ENCODE data around the gene C17orf100.
A peak's percentile ranks its signal among the peaks of the same experiment; 100 is the strongest.
"Not testable (repeated sequence)": the region's sequence is repeated elsewhere in the genome, so short reads cannot be mapped to it uniquely, and the experiment has no call there.

The C17orf100 gene

DNA sequence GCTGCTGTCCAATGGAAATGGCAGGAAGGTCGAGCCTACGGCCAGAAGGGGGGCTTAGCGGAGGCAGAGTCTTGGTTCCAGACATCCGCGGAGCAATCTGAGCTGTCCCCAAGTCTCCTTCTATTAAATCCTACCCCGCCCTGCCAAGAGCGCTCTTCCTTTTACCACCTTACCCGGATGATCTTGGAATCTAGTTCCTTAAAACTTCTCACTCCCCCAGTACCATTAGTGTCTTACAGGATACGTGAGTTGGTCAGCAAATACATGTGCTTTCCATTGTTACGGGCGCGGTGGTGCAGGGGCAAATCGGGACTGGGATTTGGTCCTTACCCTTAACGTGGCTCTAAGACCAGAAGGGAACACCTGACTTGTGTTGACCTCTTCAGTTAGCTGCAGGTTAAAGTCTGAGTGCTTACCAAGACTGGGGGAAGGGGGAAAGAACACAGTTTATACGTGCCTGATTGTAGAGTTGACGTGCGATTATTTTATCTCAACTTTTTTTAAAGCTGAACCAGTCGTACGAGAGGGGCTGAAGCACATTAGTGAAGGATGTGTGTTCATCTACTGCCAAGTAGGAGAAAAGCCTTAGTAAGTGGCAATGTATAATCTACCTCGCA, 10.2 kb upstream of the C17orf100 start:
- DNase-seq, result peak in 1 of 5 experiments; percentile 31

DNA sequence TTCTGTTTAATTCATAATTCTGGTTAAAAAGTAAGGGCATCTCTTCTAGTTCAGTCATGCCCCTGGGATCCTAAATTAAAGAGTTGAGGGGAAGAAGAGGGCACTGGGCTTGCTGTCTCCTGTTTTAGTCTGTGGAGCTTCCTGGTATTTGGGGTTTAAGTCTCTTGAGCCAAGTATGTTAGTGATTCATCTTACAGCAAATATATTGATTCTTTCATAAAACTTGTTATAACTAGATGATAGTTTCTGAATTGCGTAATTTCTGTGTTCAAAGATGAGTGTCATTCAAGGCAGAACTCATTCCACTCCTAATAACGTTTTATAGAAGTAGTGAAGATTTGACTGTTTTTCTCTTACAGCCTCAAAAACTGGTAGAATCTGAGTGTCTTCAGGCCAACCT, 9.0 kb upstream of the C17orf100 start:
- DNase-seq, result peak in 1 of 5 experiments; percentile 34

DNA sequence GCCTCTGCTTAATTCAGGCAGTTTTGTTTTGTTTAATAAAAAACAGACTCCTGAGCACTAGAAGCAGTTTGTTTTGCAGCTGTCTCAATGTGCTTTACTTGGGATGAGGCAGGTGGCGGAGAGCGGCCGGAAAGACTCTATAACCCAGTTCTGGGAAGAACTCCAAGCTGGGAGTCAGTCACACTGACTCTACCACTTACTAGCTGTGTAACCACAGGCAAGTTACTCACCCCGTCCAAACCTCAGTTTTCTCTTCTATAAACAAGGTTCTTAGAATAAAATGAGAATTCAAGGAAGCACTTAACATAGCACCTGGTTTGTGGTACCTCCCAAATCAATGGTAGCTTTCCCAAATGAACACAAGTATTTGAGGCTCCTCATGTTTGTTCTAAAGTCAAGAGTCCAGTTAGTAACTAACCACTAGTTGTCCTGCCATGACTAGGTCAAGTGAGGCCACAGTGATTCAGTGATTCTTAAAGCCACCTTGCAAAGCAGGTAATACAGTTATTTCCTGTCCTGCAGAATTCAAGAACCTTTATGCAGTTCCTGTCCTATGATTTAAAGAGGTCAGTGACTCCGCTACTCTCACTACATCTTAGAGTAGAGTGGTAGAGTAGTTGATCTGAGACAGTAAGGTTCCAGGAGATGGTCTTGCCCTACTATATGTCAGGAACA, 8.0 kb upstream of the C17orf100 start:
- DNase-seq, result no peak

DNA sequence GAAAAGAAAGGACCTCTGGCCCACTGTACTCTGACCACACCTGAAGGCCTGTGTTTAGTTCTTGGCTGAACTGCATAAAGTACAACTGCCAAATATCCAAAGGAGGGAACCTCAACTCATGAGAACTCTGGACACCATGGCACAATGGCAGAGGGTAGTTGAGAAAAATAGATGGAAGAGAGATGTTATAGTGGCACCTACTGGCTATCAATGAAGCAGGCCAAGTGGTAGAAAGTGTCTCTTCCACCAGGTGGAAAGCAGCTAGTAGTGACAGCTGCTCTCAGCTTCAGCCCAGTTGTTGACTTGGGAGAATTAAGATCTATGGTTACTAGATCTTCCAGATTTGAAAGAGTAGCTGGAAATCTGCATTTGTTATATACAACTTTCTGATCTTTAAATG, 3.4 kb upstream of the C17orf100 start:
- peak in 1 of 5 experiments; percentile 46 for DNase-seq

DNA sequence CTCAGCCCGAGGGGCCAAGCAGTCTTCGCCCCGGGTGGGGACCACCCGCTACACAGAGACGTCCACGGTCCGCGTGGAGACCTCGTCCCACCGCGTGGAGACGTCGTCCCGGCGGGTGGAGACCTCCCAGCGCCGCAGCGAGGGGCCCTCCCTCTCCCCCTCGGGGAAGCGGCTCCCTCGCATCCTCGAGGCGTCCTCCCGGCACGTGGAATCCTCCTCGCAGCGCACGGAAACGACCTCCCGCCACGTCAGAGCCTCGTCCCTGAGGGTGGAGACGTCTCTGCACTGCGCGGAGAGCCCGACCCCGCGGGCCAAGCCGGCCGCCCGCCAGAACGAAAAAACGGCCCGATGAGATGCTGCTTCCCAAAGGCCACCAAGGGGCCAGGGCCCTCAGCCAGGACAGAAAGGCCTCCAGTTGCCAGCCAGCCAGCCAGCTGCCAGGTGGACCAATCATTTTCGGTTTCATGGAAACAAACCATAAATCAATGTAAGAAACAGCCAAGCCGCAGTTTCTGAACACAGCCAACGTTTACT, 424 bp downstream of the C17orf100 start:
- peak in 2 of 5 experiments; percentile 32 to 57 for DNase-seq

DNA sequence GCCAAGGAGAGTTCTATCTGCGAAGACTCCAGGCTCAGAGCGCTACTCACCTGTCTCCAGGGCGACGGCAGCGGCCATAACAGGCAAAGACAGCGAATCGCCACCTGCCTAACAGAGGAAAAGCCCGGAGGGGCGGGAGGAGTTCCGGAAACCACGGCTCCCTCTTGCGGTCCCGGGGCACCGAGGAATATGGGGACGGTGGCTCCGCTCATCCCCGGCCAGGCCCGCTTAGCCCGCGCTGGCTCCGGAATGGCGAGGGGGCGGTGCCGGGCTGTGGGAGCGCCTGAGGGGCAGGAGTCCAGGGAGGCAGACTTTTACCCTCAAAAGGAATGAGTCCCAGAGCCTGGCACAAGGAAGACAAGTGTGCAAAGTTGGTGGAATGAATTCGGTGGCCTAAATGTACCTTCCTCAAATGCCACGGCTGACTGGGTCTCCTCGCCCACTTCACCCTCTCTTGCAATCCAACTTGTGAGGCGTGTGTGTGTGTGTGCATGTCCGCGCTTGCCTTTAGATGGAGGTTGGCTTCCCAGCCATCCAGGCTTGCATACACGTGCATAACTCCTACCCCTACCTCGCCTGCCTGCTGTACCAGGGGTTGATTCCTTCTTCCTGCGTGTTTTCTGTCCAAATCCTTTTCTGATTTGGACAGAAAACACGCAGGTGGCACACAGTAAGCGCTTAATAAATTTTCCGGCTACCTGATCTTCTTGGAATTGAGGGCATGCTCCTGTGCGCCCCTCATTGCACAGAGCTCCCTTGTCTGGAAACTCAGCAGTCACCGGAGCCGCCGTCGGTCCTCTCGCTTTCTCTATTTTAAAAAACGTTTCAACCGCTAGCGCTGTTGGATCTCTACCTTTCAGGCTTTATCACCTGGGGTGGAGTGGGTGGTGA, 3.5 kb downstream of the C17orf100 start:
- DNase-seq, result no peak

DNA sequence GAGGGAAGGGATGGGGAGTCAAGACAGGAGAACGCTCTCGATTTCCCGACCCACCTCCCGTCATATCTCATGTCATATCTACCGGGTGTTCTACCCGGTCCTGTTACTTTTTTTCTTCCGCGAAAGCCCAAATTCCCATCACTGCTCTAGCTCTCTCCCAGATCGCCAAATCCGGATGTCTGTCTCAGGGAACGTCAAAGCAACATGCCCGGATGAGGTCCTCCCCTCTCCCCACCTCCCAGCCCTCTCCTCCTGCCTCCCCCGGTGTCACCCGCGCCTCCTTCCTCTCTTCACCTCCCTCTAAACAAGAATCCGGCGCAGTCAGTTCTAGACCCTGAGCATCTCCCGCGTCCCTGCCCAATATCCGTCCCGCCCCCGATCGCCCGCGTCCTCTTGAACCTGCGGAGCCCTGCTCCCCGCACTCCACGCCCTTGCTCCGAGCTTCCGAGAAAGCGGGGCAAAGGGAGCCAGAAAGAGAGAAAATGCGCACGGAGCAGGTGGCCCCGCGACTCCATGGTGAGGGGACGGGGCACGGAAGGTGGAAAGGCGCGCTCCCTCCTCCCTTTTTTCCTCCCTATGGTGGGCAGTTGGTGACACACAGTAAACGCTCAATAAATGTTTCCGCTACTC, 4.3 kb downstream of the C17orf100 start:
- not testable (repeated sequence) for DNase-seq

DNA sequence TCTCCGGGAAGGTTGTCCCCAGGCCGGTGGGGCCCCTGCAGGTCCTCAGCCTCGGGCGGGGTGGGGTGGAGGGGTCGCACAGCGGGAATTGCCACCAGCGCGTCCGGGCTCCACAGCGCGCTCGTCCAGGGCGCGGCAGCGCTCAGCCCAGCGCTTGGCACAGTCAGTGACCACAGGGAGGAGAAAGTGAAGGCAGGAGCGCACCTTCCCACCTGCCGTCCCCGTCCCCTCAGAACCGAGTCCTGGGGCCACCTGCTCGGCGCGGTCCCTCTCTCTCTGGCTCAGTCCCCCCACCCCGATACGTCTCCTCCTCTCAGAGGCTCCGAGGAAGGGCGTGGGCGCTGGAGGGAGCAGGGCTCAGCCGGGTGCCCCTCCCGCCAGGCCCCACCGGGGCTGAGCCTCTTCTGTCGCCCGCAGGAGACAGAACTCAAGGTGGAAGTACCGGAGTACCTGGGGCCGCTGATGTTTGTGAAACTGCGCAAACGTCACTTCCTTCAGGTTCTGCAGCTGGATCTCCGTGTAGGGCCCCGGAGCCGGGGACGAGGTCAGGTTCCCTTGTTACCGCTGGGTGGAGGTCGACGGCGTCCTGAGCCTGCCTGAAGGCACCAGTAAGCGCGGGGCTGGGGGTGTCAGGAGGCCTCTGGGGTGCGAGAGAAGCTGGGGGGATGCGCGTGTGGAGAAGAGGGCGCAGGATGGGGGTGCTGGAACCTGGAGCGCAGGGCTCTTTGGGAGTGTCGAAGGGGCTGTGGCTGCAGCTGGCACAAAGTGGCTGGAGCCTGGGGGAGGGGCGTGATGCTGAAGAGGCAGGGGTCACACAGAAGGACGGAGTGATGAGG, 5.5 kb downstream of the C17orf100 start:
- peak in 4 of 5 experiments; percentile 40 to 86 (median 50) for DNase-seq

DNA sequence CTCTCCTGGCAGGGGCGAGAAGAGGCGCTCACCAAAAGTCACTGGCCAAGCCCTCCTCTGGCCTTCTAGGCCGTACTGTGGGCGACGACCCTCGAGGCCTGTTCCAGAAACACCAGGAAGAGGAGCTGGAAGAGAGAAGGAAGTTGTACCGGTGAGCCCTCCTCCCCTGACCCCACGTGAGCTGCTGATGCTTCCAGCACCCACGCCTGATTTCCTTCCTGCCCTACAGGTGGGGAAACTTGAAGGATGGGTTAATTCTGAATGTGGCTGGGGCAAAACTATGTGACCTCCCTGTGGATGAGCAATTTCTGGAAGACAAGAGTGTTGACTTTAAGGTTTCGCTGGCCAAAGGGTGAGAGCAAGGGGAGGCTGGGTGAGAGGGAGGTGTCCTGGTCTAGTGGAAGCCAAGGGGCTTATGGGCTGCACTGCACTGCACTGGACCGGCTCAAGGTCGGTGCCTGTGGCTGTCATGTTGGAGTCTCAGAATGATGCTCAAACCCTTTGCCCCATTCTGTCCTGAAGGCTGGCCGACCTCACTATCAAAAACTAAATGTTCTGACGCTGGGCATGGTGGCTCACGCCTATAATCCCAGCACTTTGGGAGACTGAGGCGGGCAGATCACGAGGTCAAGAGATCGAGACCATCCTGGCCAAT, 6.2 kb downstream of the C17orf100 start:
- DNase-seq, result no peak

DNA sequence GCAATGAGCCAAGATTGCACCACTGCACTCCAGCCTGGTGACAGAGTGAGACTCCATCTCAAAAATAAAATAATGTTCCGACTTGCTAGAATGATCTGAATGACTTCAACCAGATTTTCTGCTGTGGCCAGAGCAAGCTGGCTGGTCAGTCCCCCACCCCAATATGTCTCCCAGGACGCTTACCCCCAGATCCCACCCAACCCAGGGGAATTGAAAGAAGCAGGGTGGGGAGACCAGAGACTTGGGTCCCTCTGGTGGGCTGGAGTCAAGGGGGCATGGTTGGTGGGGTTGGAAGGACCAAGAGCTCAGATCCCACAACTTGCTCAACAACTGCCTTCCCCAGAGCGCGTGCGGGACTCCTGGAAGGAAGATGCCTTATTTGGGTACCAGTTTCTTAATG, 6.8 kb downstream of the C17orf100 start:
- DNase-seq, result not testable (repeated sequence)

DNA sequence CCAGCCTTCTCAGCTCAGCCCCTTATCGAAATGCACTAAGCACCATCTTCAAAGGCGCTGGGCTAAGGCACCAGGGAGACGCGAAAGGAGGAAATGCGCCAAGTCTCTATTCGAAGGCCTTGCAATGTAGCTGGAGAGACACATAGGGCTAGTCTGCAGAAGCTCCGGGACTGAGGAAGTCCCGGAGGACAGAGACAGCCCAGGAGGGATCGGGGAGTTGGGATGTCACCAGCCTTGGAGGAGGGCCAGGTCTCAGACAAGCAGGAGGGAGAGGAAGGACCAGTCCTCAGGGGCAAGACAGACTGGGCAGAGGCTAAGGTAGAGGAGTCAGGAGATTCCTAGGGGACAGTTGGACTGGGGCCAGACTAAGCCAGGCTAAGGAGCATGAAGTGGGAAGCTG, 8.5 kb downstream of the C17orf100 start:
- no peak for DNase-seq

DNA sequence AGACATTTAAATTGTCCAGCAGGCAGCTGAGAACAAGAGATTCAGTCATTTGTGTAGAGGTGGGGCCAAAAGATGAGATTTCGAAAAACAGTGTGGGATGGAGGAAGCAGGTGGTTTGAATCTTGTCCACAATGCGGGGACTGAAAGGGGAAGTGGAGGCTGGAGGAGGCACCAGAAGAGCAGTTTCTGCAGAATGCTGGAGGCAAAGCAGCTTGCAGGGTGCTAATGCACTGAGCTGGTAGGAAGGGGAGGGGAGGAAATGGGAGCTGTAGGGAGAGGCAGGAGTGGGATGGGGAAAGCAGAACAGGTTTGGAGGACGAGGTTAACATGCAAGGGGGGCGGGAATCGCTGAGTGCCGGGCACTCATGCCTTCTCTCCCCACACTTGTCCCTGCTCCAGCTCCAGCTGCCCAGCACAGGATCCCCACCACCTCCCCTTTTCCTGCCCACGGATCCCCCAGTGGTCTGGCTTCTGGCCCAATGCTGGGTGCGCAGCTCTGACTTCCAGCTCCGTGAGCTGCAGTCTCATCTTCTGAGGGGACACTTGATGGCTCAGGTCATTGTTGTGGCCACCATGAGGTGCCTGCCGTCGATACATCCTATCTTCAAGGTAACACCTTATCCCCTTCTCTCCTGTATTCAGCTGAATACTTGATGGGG, 9.4 kb downstream of the C17orf100 start:
- DNase-seq, result peak in 1 of 5 experiments; percentile 72

DNA sequence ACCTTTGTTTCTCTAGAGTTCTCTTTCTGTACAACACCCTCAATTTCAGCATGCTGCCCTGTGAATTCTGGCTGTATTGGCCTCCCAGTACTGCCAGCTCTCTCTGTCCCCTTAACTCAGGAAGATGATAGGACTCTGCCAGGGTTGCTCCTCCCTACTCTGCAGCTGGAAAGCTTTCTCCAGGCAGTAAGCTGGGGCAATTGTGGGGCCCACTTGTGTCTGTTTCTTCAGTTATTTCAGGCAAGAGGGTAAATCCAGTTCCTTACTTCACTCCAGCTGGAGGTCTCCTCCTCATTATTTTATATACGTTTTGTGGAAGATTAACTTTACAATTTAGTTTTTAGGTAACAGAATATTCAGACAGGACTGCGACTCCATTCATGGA, 9.9 kb downstream of the C17orf100 start:
- DNase-seq, result no peak

DNA sequence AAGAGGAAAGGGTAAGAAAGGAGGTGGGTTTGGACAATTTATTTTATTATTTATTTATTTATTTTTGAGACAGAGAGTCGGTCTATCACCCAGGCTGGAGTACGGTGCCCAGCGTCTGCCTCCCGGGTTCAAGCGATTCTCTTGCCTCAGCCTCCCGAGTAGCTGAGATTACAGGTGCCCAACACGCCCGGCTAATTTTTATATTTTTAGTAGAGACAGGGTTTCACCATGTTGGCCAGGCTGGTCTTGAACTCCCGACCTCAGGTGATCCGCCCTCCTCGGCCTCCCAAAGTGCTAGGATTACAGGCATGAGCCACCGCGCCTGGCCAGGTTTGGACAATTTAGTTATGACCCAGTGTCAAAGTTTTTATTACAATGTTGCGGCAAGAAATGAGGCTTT, 11.6 kb downstream of the C17orf100 start:
- not testable (repeated sequence) for DNase-seq

DNA sequence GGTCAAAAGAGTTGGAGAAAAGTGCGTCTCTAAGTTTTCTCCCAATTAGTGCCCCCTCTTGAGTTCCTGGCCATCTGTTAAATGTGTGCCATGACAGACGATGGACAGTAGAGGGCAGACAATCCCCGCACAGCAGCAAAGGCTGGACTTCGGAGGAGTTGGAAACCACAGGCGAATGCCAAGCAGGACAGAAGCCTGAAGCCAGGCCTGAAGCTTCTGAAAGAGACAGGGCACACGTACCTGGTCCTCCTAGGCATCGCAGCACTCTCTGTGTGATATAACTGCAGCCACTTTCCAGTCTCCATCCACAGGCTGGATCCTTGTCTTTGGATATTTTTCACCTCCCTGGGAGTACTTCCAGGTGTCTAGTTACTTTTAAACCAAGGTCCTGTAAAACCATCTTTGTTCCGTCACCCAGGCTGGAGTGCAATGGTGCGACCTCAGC, 14.5 kb downstream of the C17orf100 start:
- peak in 3 of 5 experiments; percentile 9 to 41 (median 24) for DNase-seq

DNA sequence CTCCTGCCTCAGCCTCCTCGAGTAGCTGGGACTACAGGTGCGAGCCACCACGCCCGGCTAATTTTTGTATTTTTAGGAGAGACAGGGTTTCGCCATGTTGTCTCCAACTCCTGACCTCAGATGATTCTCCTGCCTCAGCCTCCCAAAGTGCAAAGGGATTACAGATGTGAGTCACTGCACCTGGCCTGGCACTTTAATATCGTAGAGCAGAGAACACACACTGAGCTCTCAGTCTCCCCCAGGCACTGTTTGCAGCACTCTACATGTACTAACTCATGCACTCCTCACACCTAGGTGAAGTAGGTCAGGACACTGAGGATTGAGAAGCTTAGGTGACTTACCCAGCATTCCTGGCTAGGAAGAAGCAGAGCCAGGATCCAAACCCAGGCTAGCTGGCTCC, 15.0 kb downstream of the C17orf100 start:
- DNase-seq, result no peak

DNA sequence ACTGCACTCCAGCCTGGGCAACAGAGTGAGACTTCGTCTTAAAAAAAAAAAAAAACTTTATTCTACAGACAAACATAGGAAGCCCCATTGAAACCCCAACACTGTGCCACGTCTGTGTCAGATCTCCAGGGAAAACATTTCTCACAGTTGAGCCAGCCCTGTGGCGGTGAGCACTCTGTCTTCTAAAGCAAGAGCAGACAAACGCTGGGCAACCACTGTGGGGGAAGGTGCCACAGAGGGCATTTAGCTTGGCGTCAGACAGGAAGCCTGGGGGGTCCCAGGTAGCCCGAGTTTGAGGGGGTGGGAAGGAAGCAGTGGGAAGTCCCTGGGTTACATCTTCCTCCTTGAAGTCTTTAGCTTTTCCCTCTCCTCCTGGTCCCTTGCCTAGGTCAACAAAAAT, 16.0 kb downstream of the C17orf100 start:
- no peak for DNase-seq

DNA sequence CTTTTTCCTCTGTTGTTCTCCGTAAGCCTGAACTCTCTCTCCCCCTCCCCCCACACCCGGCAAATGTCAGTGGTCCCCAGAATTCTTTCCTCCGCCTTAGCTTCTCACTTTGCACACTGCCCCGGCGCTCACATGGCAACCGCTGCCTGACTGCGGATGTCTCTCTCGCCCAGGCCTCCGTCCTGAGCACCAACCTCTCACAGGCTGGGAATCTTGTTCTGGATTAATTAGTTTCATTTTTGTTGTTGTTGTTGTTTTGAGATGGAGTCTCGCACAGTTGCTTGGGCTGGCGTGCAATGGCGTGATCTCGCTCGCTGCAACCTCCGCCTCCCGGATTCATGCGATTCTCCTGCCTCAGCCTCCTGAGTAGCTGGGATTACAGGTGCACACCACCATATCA, 16.7 kb downstream of the C17orf100 start:
- DNase-seq, result no peak

DNA sequence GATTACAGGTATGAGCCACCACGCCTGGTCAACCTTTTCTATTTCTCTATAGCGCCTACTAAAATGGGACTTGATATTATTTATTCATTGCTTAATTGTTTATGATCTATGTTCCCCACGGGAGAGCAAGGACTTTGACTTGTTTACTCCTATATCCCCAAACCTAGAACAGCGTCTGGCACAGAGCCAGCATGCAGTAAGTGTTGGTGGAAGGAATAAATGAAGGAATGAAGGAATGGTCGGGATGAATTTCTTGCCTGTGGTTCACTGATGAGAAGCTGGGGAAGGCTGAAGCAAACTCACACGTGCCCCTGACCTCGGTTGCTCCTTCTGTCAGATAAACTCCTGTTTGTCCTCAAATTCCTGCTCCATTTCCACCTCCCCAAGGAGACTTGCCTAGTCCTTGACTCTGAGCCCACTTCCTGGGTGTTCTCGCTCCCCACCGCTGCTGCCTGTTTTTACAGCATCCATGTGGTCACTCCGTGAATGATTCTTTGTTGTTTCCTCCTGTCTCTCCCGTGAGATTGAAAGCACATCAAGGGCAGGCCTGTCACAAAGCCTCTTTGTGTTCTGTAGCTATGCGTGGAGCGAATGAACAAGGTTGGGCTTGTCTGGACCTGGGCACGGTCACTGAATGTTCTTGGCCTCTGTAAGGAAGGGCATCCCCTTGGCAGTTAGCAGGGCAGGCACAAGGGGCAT, 17.3 kb downstream of the C17orf100 start:
- no peak for DNase-seq

All from T-helper 2 cell (primary cell).